ENCODE data around the gene WDR54. TPM values are rescaled to one million over a fixed set of nuclear protein-coding genes. Genes with fewer than 3 reads are reported as not detected.

The WDR54 gene
- total and polyA plus RNA-seq, 7 donors: 3.0 to 13.6 (median 8.0) TPM

GRCh38 chr2:74383254-74383653 lies 38.3 kb upstream of the WDR54 start:
- DNase-seq: no peak
- Histone ChIP-seq H3K36me3 (no peaks in the 10 kb centered on the region), H3K9me3 (no peaks in the 10 kb centered on the region), H3K4me1 (peaks cover 0 to 91% (median 63%) of the 10 kb centered on the region in 4 donors), H3K27ac (peak overlapping the region; percentile 11 to 75 (median 47)), H3K27me3 (no peaks in the 10 kb centered on the region), H3K4me3 (no peak overlapping the region)
- intact Hi-C loops (cut with DNase I): no loop called here
- TF ChIP-seq, protein P1, sequence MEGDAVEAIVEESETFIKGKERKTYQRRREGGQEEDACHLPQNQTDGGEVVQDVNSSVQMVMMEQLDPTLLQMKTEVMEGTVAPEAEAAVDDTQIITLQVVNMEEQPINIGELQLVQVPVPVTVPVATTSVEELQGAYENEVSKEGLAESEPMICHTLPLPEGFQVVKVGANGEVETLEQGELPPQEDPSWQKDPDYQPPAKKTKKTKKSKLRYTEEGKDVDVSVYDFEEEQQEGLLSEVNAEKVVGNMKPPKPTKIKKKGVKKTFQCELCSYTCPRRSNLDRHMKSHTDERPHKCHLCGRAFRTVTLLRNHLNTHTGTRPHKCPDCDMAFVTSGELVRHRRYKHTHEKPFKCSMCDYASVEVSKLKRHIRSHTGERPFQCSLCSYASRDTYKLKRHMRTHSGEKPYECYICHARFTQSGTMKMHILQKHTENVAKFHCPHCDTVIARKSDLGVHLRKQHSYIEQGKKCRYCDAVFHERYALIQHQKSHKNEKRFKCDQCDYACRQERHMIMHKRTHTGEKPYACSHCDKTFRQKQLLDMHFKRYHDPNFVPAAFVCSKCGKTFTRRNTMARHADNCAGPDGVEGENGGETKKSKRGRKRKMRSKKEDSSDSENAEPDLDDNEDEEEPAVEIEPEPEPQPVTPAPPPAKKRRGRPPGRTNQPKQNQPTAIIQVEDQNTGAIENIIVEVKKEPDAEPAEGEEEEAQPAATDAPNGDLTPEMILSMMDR (IDR thresholded peaks at IDR 0.05): no peak
- no peak for TF ChIP-seq POLR2AphosphoS5 (IDR thresholded peaks at IDR 0.05)
- no peak for TF ChIP-seq POLR2A (IDR thresholded peaks at IDR 0.05)
- no peak for TF ChIP-seq EP300 (IDR thresholded peaks at IDR 0.05)
- 9 to 42% methylated on average over 1 of the region's 1 CpG for whole genome bisulfite sequencing, 2 donors

- no peak for DNase-seq
- intact Hi-C loops (cut with DNase I): no loop called here
- Histone ChIP-seq H3K4me1 (peaks cover 0 to 91% (median 65%) of the 10 kb centered on the region in 4 donors), H3K27me3 (no peaks in the 10 kb centered on the region), H3K27ac (peak overlapping the region in 3 of 4 donors; percentile 38 to 75 (median 56)), H3K36me3 (no peaks in the 10 kb centered on the region), H3K4me3 (no peak overlapping the region), H3K9me3 (no peaks in the 10 kb centered on the region)
- WGBS, 2 donors: 85 to 92% methylated on average over 3 of the region's 3 CpGs
- no peak for TF ChIP-seq POLR2AphosphoS5 (IDR thresholded peaks at IDR 0.05)
- TF ChIP-seq EP300 (IDR thresholded peaks at IDR 0.05): no peak
- TF ChIP-seq, protein P1 (IDR thresholded peaks at IDR 0.05): no peak
- TF ChIP-seq POLR2A (IDR thresholded peaks at IDR 0.05): no peak
Observed at GRCh38 chr2:74384051-74384450, 37.5 kb upstream of the WDR54 start.

DNA sequence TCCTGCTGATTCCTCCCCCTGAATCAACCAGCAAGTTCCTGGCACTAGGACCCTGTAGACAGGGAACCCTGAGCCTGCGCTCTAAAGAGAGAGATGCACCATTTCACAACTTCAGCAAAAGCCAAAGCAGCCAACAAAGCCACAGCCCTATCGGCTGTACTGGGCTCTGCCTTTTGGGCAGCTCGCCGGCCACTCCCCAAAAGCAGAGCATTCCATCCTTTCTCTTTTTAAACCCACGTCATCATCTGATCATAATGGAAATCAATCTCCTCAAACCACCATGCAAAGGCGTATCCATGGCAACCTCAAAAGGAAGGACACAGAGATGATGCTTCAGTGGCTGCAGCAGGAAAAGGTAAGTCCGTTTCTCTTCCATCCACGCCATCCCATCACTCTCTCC lies 36.1 kb upstream of the WDR54 start:
- DNase-seq: no peak
- no peak overlapping the region for H3K4me3 ChIP-seq
- no peaks in the 10 kb centered on the region for H3K36me3 ChIP-seq
- no peaks in the 10 kb centered on the region for H3K27me3 ChIP-seq
- WGBS, 2 donors: 88 to 90% methylated on average over 8 of the region's 8 CpGs
- H3K27ac ChIP-seq: peak overlapping the region in 2 of 4 donors; percentile 2 to 75
- peaks cover 0 to 91% (median 65%) of the 10 kb centered on the region in 4 donors for H3K4me1 ChIP-seq
- TF ChIP-seq EP300 (IDR thresholded peaks at IDR 0.05): no peak
- H3K9me3 ChIP-seq: no peaks in the 10 kb centered on the region
- intact Hi-C loops (cut with DNase I): no loop called here

GRCh38 chr2:74387346-74387745 lies 34.2 kb upstream of the WDR54 start:
- H3K4me1 ChIP-seq: peaks cover 0 to 84% (median 60%) of the 10 kb centered on the region in 4 donors
- H3K9me3 ChIP-seq: no peaks in the 10 kb centered on the region
- no peaks in the 10 kb centered on the region for H3K36me3 ChIP-seq
- peak overlapping the region in 1 of 4 donors; percentile 14 for H3K27ac ChIP-seq
- no peak overlapping the region for H3K4me3 ChIP-seq
- no peak for TF ChIP-seq POLR2AphosphoS5 (IDR thresholded peaks at IDR 0.05)
- TF ChIP-seq POLR2A (IDR thresholded peaks at IDR 0.05): no peak
- TF ChIP-seq, protein P1 (IDR thresholded peaks at IDR 0.05): no peak
- no peak for TF ChIP-seq EP300 (IDR thresholded peaks at IDR 0.05)
- no peak for DNase-seq
- 92 to 95% methylated on average over 1 of the region's 1 CpG for WGBS, 2 donors
- no peaks in the 10 kb centered on the region for H3K27me3 ChIP-seq
- intact Hi-C loops (cut with DNase I): no loop called here

DNA sequence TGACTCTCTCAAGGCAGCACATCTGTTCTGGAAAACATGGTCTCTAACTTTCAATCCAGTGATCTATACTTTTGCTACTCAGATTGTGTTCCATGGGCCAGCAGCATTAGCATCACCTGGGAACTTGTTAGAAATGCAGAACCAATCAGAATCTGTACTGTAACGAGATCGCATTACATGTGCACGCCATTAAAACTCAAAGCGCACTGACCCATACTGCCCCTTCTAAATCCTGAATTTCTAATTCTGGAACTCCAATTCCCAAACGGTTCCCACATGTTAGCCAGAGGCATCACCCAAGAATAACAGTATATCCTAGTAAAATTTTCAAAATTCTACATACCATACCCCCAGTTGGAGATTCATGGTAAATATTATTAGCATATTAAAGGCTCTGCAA lies 30.9 kb upstream of the WDR54 start:
- no peaks in the 10 kb centered on the region for H3K9me3 ChIP-seq
- peak overlapping the region in 1 of 4 donors; percentile 96 for H3K27ac ChIP-seq
- intact Hi-C loops (cut with DNase I): loop anchor here (10.0 kb wide), 1 partner anchor 136 kb away; no protein-coding TSS in a partner anchor
- DNase-seq: no peak
- no peaks in the 10 kb centered on the region for H3K27me3 ChIP-seq
- peak overlapping the region; percentile 94 to 99 (median 96) for H3K4me3 ChIP-seq
- H3K4me1 ChIP-seq: peaks cover 0 to 60% (median 39%) of the 10 kb centered on the region in 4 donors
- WGBS, 2 donors: 68 to 72% methylated on average over 5 of the region's 5 CpGs
- no peaks in the 10 kb centered on the region for H3K36me3 ChIP-seq
- TF ChIP-seq, protein P1 (IDR thresholded peaks at IDR 0.05): no peak
- TF ChIP-seq POLR2A (IDR thresholded peaks at IDR 0.05): no peak
- TF ChIP-seq EP300 (IDR thresholded peaks at IDR 0.05): no peak
- no peak for TF ChIP-seq POLR2AphosphoS5 (IDR thresholded peaks at IDR 0.05)

Measured in sigmoid colon (tissue), 7 donors.